OCI-LY1 (cell line): ENCODE results near the gene DIPK1C.

ENCODE experiments used
- H2AFZ ChIP-seq: fragments of 200-600 bp; sonication (generic), shearing (Covaris generic); 2 replicates; pipeline ENCODE4 v1.6.0; 2014; ENCODE audit warnings: antibody characterized with exemption, mild to moderate bottlenecking, low read length
- H3F3A ChIP-seq: fragments of 200-600 bp; sonication (generic), shearing (Covaris generic); 2 replicates; pipeline ENCODE4 v1.6.0; 2014; ENCODE audit warnings: mild to moderate bottlenecking, antibody characterized with exemption, low read length, moderate library complexity; ENCODE audit not compliant: insufficient read depth
- H3K27ac ChIP-seq: fragments of 200-600 bp; sonication (generic); 2 replicates; pipeline ENCODE4 v1.5.1; 2014; ENCODE audit warnings: low read length, mixed run types, mild to moderate bottlenecking, low read depth; ENCODE audit not compliant: poor library complexity, severe bottlenecking
- H3K27me3 ChIP-seq: fragments of 200-600 bp; sonication (generic); 2 replicates; pipeline ENCODE4 v1.6.0; 2014; ENCODE audit warnings: antibody characterized with exemption, mild to moderate bottlenecking, low read length, moderate library complexity; ENCODE audit not compliant: insufficient read depth
- H3K36me3 ChIP-seq: fragments of 200-600 bp; sonication (generic); 2 replicates; pipeline ENCODE4 v1.6.1; 2014; ENCODE audit warnings: mild to moderate bottlenecking, antibody characterized with exemption, low read length, moderate library complexity, mixed read lengths; ENCODE audit not compliant: insufficient read depth
- H3K4me1 ChIP-seq: fragments of 200-600 bp; sonication (generic); 2 replicates; pipeline ENCODE4 v1.5.1; 2014; ENCODE audit warnings: mild to moderate bottlenecking, low read length, moderate library complexity; ENCODE audit not compliant: insufficient read depth, severe bottlenecking
- H3K4me2 ChIP-seq: fragments of 200-600 bp; sonication (generic), shearing (Covaris generic); 2 replicates; pipeline ENCODE4 v1.6.1; 2014; ENCODE audit warnings: low read length
- H3K4me3 ChIP-seq: fragments of 200-600 bp; sonication (generic); 2 replicates; pipeline ENCODE4 v1.5.1; 2014; ENCODE audit warnings: low read length, low read depth, mild to moderate bottlenecking, mixed read lengths; ENCODE audit not compliant: poor library complexity, severe bottlenecking
- H3K79me2 ChIP-seq: fragments of 200-600 bp; shearing (Covaris generic); 2 replicates; pipeline ENCODE4 v1.6.1; 2016; ENCODE audit warnings: mixed run types, low read length, mixed read lengths; ENCODE audit not compliant: insufficient read depth
- H3K9ac ChIP-seq: fragments of 200-600 bp; sonication (generic), shearing (Covaris generic); 2 replicates; pipeline ENCODE4 v1.6.1; 2014; ENCODE audit warnings: mild to moderate bottlenecking, low read length, mixed read lengths
- H3K9me2 ChIP-seq: fragments of 200-600 bp; sonication (generic), shearing (Covaris generic); 2 replicates; pipeline ENCODE4 v1.6.1; 2014; ENCODE audit warnings: low read depth, mild to moderate bottlenecking, low read length, mixed read lengths
- H3K9me3 ChIP-seq: fragments of 200-600 bp; shearing (Covaris generic); 2 replicates; pipeline ENCODE4 v1.6.1; 2014; ENCODE audit warnings: low read length, mixed read lengths
- H4K20me1 ChIP-seq: fragments of 200-600 bp; sonication (generic), shearing (Covaris generic); 2 replicates; pipeline ENCODE4 v1.6.0; 2016; ENCODE audit warnings: mild to moderate bottlenecking, low read length; ENCODE audit not compliant: insufficient read depth
- CTCF ChIP-seq: fragments of 200-600 bp; sonication (generic), shearing (Covaris generic); IDR thresholded peaks from 2 replicates; pipeline ENCODE4 v1.5.1; 2017; ENCODE audit warnings: mild to moderate bottlenecking, antibody characterized with exemption, low read length, moderate library complexity, mixed read lengths
- EZH2 ChIP-seq: fragments of 200-600 bp; sonication (generic), shearing (Covaris generic); IDR thresholded peaks from 2 replicates; pipeline ENCODE4 v1.8.0; 2017; ENCODE audit warnings: borderline replicate concordance, mixed run types, mild to moderate bottlenecking, antibody characterized with exemption, low read length, moderate library complexity, mixed read lengths

DIPK1C gene

GRCh38 chr18:74473976-74474640 lies 17.0 kb upstream of the DIPK1C start:
- TF ChIP-seq CTCF (no peak), EZH2 (no peak)
- H3K9me3 ChIP-seq = peaks cover 3% of the 10 kb centered on the region
- H3K27me3 ChIP-seq = no peaks in the 10 kb centered on the region
- H2AFZ ChIP-seq = no peak overlapping the region
- H3K9me2 ChIP-seq = no peaks in the 10 kb centered on the region
- no peak overlapping the region for H3K9ac ChIP-seq
- no peaks in the 10 kb centered on the region for H3K4me1 ChIP-seq
- H3K4me2 ChIP-seq = no peak overlapping the region
- H3K36me3 ChIP-seq = no peaks in the 10 kb centered on the region
- no peaks in the 10 kb centered on the region for H3K79me2 ChIP-seq
- no peak overlapping the region for H3K4me3 ChIP-seq
- no peaks in the 10 kb centered on the region for H3F3A ChIP-seq
- no peaks in the 10 kb centered on the region for H4K20me1 ChIP-seq
- no peak overlapping the region for H3K27ac ChIP-seq

GRCh38 chr18:74472312-74472711 lies 15.2 kb upstream of the DIPK1C start:
- H3K4me1 ChIP-seq = no peaks in the 10 kb centered on the region
- no peaks in the 10 kb centered on the region for H3K79me2 ChIP-seq
- TF ChIP-seq CTCF (no peak), EZH2 (no peak)
- no peaks in the 10 kb centered on the region for H3K36me3 ChIP-seq
- H3K9me3 ChIP-seq = peaks cover 3% of the 10 kb centered on the region
- H3K27me3 ChIP-seq = no peaks in the 10 kb centered on the region
- H3K4me2 ChIP-seq = no peak overlapping the region
- no peaks in the 10 kb centered on the region for H3F3A ChIP-seq
- no peak overlapping the region for H3K4me3 ChIP-seq
- no peak overlapping the region for H2AFZ ChIP-seq
- H3K27ac ChIP-seq = no peak overlapping the region
- H4K20me1 ChIP-seq = no peaks in the 10 kb centered on the region
- no peaks in the 10 kb centered on the region for H3K9me2 ChIP-seq
- no peak overlapping the region for H3K9ac ChIP-seq

- Histone ChIP-seq H3K9me3 (peaks cover 3% of the 10 kb centered on the region), H4K20me1 (no peaks in the 10 kb centered on the region), H3K79me2 (no peaks in the 10 kb centered on the region), H3K9ac (no peak overlapping the region), H3K4me2 (no peak overlapping the region), H3K4me3 (no peak overlapping the region), H3K4me1 (no peaks in the 10 kb centered on the region), H2AFZ (no peak overlapping the region), H3K27ac (no peak overlapping the region), H3K36me3 (no peaks in the 10 kb centered on the region), H3K9me2 (no peaks in the 10 kb centered on the region), H3F3A (no peaks in the 10 kb centered on the region), H3K27me3 (peaks cover 3% of the 10 kb centered on the region; the same call in 1 of the 2 replicates)
- TF ChIP-seq CTCF (no peak), EZH2 (no peak)
Measured at GRCh38 chr18:74468547-74469061, 11.5 kb upstream of the DIPK1C start.
